ENCODE data around the gene GPR75. TPM values are rescaled to one million over a fixed set of nuclear protein-coding genes. Genes with fewer than 3 reads are reported as not detected.
"Not testable (repeated sequence)": the region's sequence is repeated elsewhere in the genome, so short reads cannot be mapped to it uniquely, and the experiment has no call there.

The GPR75 gene
- total RNA-seq, 1 donor from 2014 or later: 5.2 TPM

DNA sequence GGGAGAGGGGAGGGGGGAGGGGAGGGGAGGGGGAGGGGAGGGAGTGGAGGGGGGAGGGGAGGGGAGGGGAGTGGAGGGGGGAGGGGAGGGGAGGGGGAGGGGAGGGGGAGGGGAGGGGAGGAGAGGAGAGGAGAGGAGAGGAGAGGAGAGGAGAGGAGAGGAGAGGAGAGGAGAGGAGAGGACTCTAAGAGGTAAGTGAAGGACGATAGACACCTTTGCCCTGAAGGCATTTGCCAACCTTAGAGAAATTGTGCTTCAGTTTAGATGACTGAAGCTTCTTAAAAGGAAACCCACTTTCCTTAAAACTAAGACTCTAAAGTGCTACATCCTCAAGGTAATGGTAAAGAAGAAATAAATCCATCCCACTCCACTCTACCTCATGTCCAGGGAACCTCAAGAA is 19.2 kb downstream of the GPR75 start:
- Mint-ChIP-seq H3K9me3 (peaks cover 4% of the 10 kb centered on the region), H3K36me3 (peaks cover 4% of the 10 kb centered on the region), H3K4me1 (no peaks in the 10 kb centered on the region), H3K27me3 (ENCODE audit: low read depth) (no peaks in the 10 kb centered on the region), H3K27ac (no peak overlapping the region), H3K4me3 (no peak overlapping the region)
- TF ChIP-seq, protein P1, sequence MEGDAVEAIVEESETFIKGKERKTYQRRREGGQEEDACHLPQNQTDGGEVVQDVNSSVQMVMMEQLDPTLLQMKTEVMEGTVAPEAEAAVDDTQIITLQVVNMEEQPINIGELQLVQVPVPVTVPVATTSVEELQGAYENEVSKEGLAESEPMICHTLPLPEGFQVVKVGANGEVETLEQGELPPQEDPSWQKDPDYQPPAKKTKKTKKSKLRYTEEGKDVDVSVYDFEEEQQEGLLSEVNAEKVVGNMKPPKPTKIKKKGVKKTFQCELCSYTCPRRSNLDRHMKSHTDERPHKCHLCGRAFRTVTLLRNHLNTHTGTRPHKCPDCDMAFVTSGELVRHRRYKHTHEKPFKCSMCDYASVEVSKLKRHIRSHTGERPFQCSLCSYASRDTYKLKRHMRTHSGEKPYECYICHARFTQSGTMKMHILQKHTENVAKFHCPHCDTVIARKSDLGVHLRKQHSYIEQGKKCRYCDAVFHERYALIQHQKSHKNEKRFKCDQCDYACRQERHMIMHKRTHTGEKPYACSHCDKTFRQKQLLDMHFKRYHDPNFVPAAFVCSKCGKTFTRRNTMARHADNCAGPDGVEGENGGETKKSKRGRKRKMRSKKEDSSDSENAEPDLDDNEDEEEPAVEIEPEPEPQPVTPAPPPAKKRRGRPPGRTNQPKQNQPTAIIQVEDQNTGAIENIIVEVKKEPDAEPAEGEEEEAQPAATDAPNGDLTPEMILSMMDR (IDR thresholded peaks at IDR 0.05; ENCODE audit: unreplicated experiment): no peak
- no peak for DNase-seq (ENCODE audit: low spot score in 2 of 2, unreplicated experiment in 2 of 2)

DNA sequence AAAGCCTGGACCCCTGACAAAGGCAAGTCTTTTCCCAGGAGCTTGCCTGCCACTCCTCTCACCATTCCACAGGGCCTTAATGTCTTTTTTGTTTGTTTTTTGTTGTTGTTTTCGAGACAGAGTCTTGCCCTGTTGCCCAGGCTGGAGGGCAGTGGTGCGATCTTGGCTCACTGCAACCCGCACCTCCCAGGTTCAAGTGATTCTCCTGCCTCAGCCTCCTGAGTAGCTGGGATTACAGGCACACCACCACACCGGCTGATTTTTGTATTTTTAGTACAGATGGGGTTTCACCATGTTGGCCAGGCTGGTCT is 29.8 kb downstream of the GPR75 start:
- not testable (repeated sequence) for H3K9me3 Mint-ChIP-seq; H3K4me3 Mint-ChIP-seq; DNase-seq (ENCODE audit: low spot score in 2 of 2, unreplicated experiment in 2 of 2); H3K27ac Mint-ChIP-seq; H3K4me1 Mint-ChIP-seq; H3K27me3 Mint-ChIP-seq (ENCODE audit: low read depth)
- H3K36me3 Mint-ChIP-seq: peaks cover 12% of the 10 kb centered on the region

DNA sequence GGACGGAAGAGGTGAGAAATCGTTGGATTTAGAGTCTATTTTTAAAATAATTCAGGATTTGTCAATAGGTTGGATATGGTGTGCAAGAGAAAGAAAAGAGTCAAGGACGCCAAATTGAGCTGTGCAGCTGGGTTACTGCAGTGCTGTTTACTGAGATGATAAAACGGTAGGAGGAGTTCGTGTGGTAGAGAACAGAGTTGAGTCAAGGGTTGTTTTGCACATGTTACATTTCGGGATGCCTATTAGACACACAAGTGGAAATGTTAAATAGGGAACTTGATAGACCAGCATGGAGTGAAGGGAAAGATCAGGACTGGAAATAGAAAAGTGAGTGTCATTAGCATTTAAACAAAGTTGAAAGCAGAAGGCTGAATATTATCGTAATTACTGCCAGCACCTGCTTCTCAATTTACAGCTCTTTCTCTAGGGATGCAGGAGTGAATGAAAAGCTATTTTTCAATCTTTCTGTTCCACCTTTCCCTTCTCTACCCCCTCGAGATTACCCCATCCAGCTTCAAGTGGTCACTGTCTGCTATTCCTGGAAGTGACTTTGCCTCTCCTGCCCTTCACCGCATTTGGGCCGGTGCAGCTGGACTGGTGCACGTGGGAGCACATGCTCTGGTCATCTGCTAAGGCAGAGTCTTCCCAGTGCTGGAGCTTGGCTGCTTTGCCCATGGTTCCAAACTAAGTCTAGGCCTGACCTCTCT is 30.3 kb downstream of the GPR75 start:
- no peaks in the 10 kb centered on the region for H3K27me3 Mint-ChIP-seq (ENCODE audit: low read depth)
- H3K27ac Mint-ChIP-seq: no peak overlapping the region
- peaks cover 3% of the 10 kb centered on the region for H3K9me3 Mint-ChIP-seq
- DNase-seq (ENCODE audit: low spot score in 2 of 2, unreplicated experiment in 2 of 2): no peak
- H3K36me3 Mint-ChIP-seq: peaks cover 8% of the 10 kb centered on the region
- H3K4me3 Mint-ChIP-seq: no peak overlapping the region
- peaks cover 3% of the 10 kb centered on the region for H3K4me1 Mint-ChIP-seq
- TF ChIP-seq, protein P1 (IDR thresholded peaks at IDR 0.05; ENCODE audit: unreplicated experiment): no peak

DNA sequence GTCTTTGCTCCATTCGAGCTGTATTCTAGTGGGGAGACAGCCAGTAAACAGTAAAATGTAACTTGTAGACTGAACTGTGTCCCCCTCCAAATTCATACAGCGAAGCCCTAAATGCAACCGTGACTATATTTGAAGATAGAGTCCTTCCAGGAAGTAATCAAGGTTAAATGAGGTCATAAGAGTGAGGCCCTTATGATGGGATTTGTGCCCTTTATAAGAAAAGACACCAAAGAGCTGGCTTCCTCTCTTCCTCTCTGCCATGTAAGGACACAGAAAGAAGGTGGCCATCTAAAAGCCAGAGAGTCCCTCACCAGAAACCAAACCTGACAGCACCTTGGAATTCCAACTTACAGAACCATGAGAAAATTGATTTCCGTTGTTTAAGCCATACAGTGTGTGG is 31.4 kb downstream of the GPR75 start:
- H3K27me3 Mint-ChIP-seq (ENCODE audit: low read depth): no peaks in the 10 kb centered on the region
- peaks cover 3% of the 10 kb centered on the region for H3K9me3 Mint-ChIP-seq
- no peak overlapping the region for H3K4me3 Mint-ChIP-seq
- peaks cover 4% of the 10 kb centered on the region for H3K36me3 Mint-ChIP-seq
- TF ChIP-seq, protein P1 (IDR thresholded peaks at IDR 0.05; ENCODE audit: unreplicated experiment): no peak
- peaks cover 3% of the 10 kb centered on the region for H3K4me1 Mint-ChIP-seq
- no peak overlapping the region for H3K27ac Mint-ChIP-seq
- DNase-seq (ENCODE audit: low spot score in 2 of 2, unreplicated experiment in 2 of 2): no peak

DNA sequence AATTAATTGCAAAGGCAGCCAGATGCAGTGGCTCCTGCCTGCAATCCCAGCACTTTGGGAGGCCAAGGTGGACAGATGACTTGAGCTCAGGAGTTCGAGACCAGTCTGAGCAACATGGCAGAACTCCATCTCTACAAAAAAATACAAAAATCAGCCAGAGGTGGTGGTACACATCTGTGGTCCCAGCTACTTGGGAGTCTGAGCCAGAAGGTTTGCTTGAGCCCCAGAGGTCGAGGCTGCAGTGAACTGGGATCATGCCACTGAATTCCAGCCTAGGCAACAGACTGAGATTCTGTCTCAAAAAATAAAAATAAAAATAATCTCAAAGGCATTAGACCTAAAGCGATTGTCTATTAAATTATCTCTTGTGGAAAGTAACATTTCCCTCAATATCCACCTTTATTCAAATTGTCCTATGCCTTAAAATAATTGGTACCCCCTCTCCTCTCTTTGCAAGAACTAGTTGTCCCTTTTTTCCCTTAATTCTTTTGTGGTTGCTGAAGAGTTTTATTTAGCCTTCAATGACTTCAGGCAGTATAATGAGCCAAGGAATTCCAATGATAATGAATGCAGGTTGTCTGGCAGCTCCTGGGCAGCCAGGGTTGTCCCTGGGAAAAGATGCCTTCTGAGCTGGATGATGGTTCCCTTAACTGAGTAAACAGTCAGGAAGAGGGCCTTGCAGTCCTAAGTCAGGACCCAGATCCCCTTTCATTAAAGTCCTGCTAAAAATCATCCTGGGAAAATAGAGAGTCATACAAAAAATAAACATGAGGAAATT is 32.2 kb downstream of the GPR75 start:
- Mint-ChIP-seq H3K27me3 (ENCODE audit: low read depth) (no peaks in the 10 kb centered on the region), H3K4me1 (peaks cover 3% of the 10 kb centered on the region), H3K27ac (no peak overlapping the region), H3K36me3 (peaks cover 4% of the 10 kb centered on the region), H3K4me3 (no peak overlapping the region), H3K9me3 (peaks cover 3% of the 10 kb centered on the region)
- DNase-seq (ENCODE audit: low spot score in 2 of 2, unreplicated experiment in 2 of 2): no peak
- TF ChIP-seq, protein P1 (IDR thresholded peaks at IDR 0.05; ENCODE audit: unreplicated experiment): no peak

DNA sequence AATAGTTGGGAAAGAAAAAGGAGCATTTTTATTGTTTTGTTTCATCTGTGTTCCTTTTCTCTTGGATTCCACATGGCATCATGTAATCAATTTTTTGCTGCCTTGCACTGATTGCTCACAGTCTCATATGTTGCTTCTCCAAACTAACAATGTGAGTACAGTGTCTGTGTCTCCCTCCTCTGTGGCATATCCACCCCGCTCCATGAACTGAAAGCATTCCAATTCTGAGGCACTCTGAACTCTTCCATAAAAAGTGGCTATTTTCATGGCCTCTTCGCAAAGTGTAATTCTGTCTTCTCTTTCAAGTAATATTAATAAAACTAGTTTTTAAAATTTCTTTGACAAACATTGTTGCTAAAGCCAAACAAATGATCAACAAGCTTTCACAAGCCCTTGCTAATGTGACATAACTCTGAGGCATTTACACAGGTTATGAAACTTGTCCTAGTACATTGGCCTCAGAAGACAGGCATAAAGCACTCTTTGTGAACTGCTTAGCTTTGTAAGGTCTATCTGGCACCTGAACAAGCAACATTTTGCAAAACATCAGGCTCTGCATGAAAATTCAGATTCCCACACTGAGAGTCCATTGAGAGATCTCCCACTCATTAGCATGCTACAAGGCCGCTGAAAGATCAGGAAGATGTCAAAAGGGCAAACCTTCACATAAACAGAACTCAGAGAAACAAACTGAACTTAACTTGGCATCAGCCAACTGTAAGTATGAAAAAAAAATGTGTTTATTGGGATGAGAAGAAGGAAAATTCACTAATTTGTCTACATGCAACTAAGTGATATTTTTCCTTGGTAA is 33.0 kb downstream of the GPR75 start:
- no peak for DNase-seq (ENCODE audit: low spot score in 2 of 2, unreplicated experiment in 2 of 2)
- TF ChIP-seq, protein P1 (IDR thresholded peaks at IDR 0.05; ENCODE audit: unreplicated experiment): no peak
- Mint-ChIP-seq H3K27me3 (ENCODE audit: low read depth) (no peaks in the 10 kb centered on the region), H3K4me1 (peaks cover 3% of the 10 kb centered on the region), H3K36me3 (peaks cover 4% of the 10 kb centered on the region), H3K27ac (peak overlapping the region; percentile 42), H3K9me3 (peaks cover 3% of the 10 kb centered on the region), H3K4me3 (no peak overlapping the region)
